CD14-positive monocyte (primary cell): ENCODE results near the gene MUC5AC. TPM values are rescaled to one million over a fixed set of nuclear protein-coding genes. Genes with fewer than 3 reads are reported as not detected.
"Not testable (repeated sequence)": the region's sequence is repeated elsewhere in the genome, so short reads cannot be mapped to it uniquely, and the experiment has no call there.

Source experiments
- DNase-seq, 3 donors: peaks; one replicate each; pipeline ENCODE4 v3.0.0-alpha.2; 2011 to 2022
- H2AFZ ChIP-seq: 2 replicates; pipeline ENCODE4 v1.6.0; 2012; ENCODE audit warnings: mild to moderate bottlenecking, low read depth, low read length, inconsistent platforms; ENCODE audit not compliant: insufficient read depth, poor library complexity, severe bottlenecking
- H3K27ac ChIP-seq, 2 donors: 1 replicate in 1 of 2; 2 replicates in 1 of 2; pipeline ENCODE4 v1.5.1; 2012 to 2013; ENCODE audit warnings: low read length in 2 of 2, control low read depth in 1 of 2, inconsistent platforms in 1 of 2, low read depth in 1 of 2, mild to moderate bottlenecking in 1 of 2
- H3K27me3 ChIP-seq, 2 donors: one replicate each; pipeline versions ENCODE4 v1.6.0 to v1.6.1; 2011 to 2013; ENCODE audit warnings: low read length in 2 of 2; ENCODE audit not compliant: control insufficient read depth in 2 of 2, insufficient read depth in 2 of 2
- H3K36me3 ChIP-seq, 2 donors: replicated peaks in 1 of 2; 1 replicate in 1 of 2; 2 replicates in 1 of 2; pipeline versions ENCODE4 v1.5.1 to v1.6.1; 2012 to 2013; ENCODE audit warnings: low read length in 2 of 2, control low read depth in 1 of 2, inconsistent platforms in 1 of 2, mild to moderate bottlenecking in 1 of 2; ENCODE audit not compliant: insufficient read depth in 2 of 2, control insufficient read depth in 1 of 2
- H3K4me1 ChIP-seq, 2 donors: 1 replicate in 1 of 2; 2 replicates in 1 of 2; pipeline versions ENCODE4 v1.5.1 to v1.6.1; 2012 to 2013; ENCODE audit warnings: low read length in 2 of 2, control low read depth in 1 of 2, inconsistent platforms in 1 of 2, mild to moderate bottlenecking in 1 of 2, moderate library complexity in 1 of 2; ENCODE audit not compliant: insufficient read depth in 2 of 2, control insufficient read depth in 1 of 2
- H3K4me2 ChIP-seq: replicated peaks from 2 replicates; pipeline ENCODE3; 2012; ENCODE audit warnings: low read length, moderate library complexity, mild to moderate bottlenecking; ENCODE audit not compliant: poor library complexity, severe bottlenecking; ENCODE audit errors: extremely low read depth
- H3K4me3 ChIP-seq, 3 experiments: fragments of 200-600 bp in 1 of 3; sonication (generic) in 1 of 3; replicated peaks in 1 of 3; 1 replicate in 2 of 3; 2 replicates in 1 of 3; pipeline ENCODE4 v1.5.1; 2011 to 2013; ENCODE audit warnings: low read length in 3 of 3, mild to moderate bottlenecking in 3 of 3, control low read depth in 2 of 3, low read depth in 2 of 3, inconsistent platforms in 1 of 3, moderate library complexity in 1 of 3
- H3K79me2 ChIP-seq: 2 replicates; pipeline ENCODE4 v1.6.0; 2012; ENCODE audit warnings: mild to moderate bottlenecking, control low read depth, inconsistent platforms, low read length, moderate library complexity; ENCODE audit not compliant: insufficient read depth
- H3K9ac ChIP-seq: 2 replicates; pipeline ENCODE4 v1.6.0; 2017; ENCODE audit warnings: low read length, mild to moderate bottlenecking; ENCODE audit not compliant: insufficient read depth, poor library complexity, severe bottlenecking
- H3K9me3 ChIP-seq, 2 donors: replicated peaks in 1 of 2; 1 replicate in 1 of 2; 2 replicates in 1 of 2; pipeline versions ENCODE4 v1.5.1 to v1.6.1; 2012 to 2013; ENCODE audit warnings: low read length in 2 of 2, control low read depth in 1 of 2; ENCODE audit not compliant: control insufficient read depth in 1 of 2, insufficient read depth in 1 of 2
- H4K20me1 ChIP-seq: 2 replicates; pipeline ENCODE4 v1.6.0; 2012; ENCODE audit warnings: mild to moderate bottlenecking, low read length, control low read depth, moderate library complexity; ENCODE audit not compliant: insufficient read depth
- H3K27ac Mint-ChIP-seq, 7 donors: one replicate each; pipeline ENCODE4 v1.8.0; 2020; ENCODE audit warnings: mild to moderate bottlenecking in 7 of 7, mixed read lengths in 7 of 7, moderate library complexity in 6 of 7, inconsistent platforms in 2 of 7
- H3K27me3 Mint-ChIP-seq, 3 donors: one replicate each; pipeline ENCODE4 v1.8.0; 2021 to 2022; ENCODE audit warnings: low read depth in 3 of 3, mild to moderate bottlenecking in 3 of 3, mixed read lengths in 3 of 3, moderate library complexity in 3 of 3, inconsistent platforms in 1 of 3
- H3K36me3 Mint-ChIP-seq, 2 donors: one replicate each; pipeline ENCODE4 v1.8.0; 2020; ENCODE audit warnings: mixed read lengths in 2 of 2, inconsistent platforms in 1 of 2, mild to moderate bottlenecking in 1 of 2
- H3K4me1 Mint-ChIP-seq: one replicate; pipeline ENCODE4 v1.8.0; 2020; ENCODE audit warnings: mild to moderate bottlenecking, mixed read lengths
- H3K4me3 Mint-ChIP-seq, 2 donors: one replicate each; pipeline ENCODE4 v1.8.0; 2020; ENCODE audit warnings: mild to moderate bottlenecking in 2 of 2, mixed read lengths in 2 of 2, moderate library complexity in 1 of 2
- H3K9me3 Mint-ChIP-seq, 7 donors: one replicate each; pipeline ENCODE4 v1.8.0; 2020 to 2022; ENCODE audit warnings: mixed read lengths in 7 of 7, mild to moderate bottlenecking in 6 of 7, moderate library complexity in 6 of 7, inconsistent platforms in 2 of 7
- WGBS: methylation state at CpG from one replicate; pipeline ENCODE4 v1.1.5; 2013; ENCODE audit warnings: missing lambda C conversion rate; ENCODE audit not compliant: insufficient coverage; 5-methylcytosine and 5-hydroxymethylcytosine counted together
- intact Hi-C, 2 donors: fragments of 100-400 bp; cut with micrococcal nuclease; formaldehyde crosslinking; loops; one replicate each; pipeline versions ENCODE4 v1.15.0 to v1.15.1; 2023
- polyA plus RNA-seq, 3 donors: library from polyadenylated mRNA; depleted of rRNA in 1 of 3; unstranded in 2 of 3; stranded (reverse) in 1 of 3; fragments of 300-500 nt in 2 of 3; fragments of >200 nt in 1 of 3; fragmentation: Illumina TruSeq in 2 of 3; gene quantifications; 1 replicate in 2 of 3; 2 replicates in 1 of 3; pipeline ENCODE4 v1.2.3, GENCODE V29; 2012 to 2021
- TF ChIP-seq, protein P1 (sequence below): fragments of 200-600 bp; IDR thresholded peaks from one replicate; pipeline ENCODE4 v1.8.0; 2022; ENCODE audit warnings: antibody characterized with exemption, mild to moderate bottlenecking

The MUC5AC gene
- polyA plus RNA-seq, 3 donors: not detected

DNA sequence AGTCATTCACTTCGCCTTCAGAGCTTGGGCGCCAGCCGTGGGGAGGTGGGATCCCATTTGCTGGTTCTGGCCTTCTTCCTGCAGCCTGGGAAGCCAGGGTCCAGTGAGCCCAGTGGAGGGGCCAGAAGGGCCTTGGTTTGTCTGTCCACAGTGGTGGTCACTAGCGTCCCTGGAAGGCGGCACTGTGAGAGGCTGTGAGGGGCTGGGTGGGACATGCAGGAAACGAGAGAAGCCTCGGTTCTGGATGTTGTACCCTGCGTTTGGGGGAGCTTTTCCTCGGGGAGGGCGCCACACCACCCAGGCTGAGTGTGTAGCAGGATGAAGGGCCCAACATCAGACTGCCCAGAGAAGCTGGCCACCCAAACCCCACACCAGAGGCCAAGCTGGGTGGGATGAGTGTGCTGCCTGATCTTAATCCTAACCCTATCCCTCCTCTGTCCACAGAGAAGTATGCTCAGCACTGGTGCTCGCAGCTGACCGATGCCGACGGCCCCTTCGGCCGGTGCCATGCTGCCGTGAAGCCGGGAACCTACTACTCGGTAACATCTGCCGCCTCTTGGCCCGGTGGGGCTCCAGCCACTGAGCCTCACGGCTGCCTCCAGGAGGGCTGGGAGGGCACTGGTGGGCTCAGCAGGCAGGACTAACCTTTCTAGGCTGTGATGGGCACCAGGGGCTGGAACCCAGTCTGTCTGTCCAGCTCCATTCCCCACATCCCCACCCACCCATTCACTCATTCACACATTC lies 14.4 kb downstream of the MUC5AC start:
- Mint-ChIP-seq H3K4me1 (no peaks in the 10 kb centered on the region), H3K27ac (no peak overlapping the region), H3K9me3 (peaks cover 9 to 27% (median 19%) of the 10 kb centered on the region in 7 donors), H3K36me3 (no peaks in the 10 kb centered on the region), H3K4me3 (no peak overlapping the region), H3K27me3 (peaks cover 0 to 3% (median 0%) of the 10 kb centered on the region in 3 donors)
- Histone ChIP-seq H3K4me3 (no peak overlapping the region), H3K9me3 (peaks cover 11 to 32% of the 10 kb centered on the region in 2 donors), H3K4me2 (no peak overlapping the region), H2AFZ (no peak overlapping the region), H3K27me3 (no peaks in the 10 kb centered on the region), H4K20me1 (no peaks in the 10 kb centered on the region), H3K9ac (no peak overlapping the region), H3K79me2 (no peaks in the 10 kb centered on the region), H3K36me3 (no peaks in the 10 kb centered on the region), H3K4me1 (no peaks in the 10 kb centered on the region), H3K27ac (no peak overlapping the region)
- no peak for DNase-seq
- intact Hi-C loops: no loop called here
- TF ChIP-seq, protein P1, sequence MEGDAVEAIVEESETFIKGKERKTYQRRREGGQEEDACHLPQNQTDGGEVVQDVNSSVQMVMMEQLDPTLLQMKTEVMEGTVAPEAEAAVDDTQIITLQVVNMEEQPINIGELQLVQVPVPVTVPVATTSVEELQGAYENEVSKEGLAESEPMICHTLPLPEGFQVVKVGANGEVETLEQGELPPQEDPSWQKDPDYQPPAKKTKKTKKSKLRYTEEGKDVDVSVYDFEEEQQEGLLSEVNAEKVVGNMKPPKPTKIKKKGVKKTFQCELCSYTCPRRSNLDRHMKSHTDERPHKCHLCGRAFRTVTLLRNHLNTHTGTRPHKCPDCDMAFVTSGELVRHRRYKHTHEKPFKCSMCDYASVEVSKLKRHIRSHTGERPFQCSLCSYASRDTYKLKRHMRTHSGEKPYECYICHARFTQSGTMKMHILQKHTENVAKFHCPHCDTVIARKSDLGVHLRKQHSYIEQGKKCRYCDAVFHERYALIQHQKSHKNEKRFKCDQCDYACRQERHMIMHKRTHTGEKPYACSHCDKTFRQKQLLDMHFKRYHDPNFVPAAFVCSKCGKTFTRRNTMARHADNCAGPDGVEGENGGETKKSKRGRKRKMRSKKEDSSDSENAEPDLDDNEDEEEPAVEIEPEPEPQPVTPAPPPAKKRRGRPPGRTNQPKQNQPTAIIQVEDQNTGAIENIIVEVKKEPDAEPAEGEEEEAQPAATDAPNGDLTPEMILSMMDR: no peak
- WGBS: 94% methylated on average over 19 of the region's 22 CpGs

DNA sequence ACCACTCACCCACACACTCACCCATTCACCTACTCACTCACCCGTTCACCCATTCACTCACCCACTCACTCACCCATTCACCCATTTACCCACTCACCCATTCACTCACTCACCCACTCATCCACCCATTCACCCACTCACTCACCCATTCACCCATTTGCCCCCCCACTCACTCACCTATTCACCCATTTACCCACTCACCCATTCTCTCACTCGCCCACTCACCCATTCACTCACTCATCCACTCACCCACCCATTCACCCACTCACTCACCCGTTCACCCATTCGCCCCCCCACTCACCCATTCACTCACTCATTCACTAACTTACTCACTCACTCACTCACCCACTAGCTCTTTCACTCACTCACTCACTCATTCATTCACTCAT lies 15.0 kb downstream of the MUC5AC start:
- Histone ChIP-seq H3K9me3 (peaks cover 11 to 32% of the 10 kb centered on the region in 2 donors), H3K27ac (no peak overlapping the region), H4K20me1 (no peaks in the 10 kb centered on the region), H2AFZ (no peak overlapping the region), H3K27me3 (no peaks in the 10 kb centered on the region), H3K4me1 (no peaks in the 10 kb centered on the region), H3K4me2 (no peak overlapping the region), H3K79me2 (no peaks in the 10 kb centered on the region), H3K4me3 (no peak overlapping the region), H3K36me3 (no peaks in the 10 kb centered on the region), H3K9ac (no peak overlapping the region)
- no peak for DNase-seq
- peaks cover 9 to 27% (median 19%) of the 10 kb centered on the region in 7 donors for H3K9me3 Mint-ChIP-seq
- 88% methylated on average over 4 of the region's 4 CpGs for WGBS
- intact Hi-C loops: no loop called here
- peaks cover 0 to under 1% (median 0%) of the 10 kb centered on the region in 3 donors for H3K27me3 Mint-ChIP-seq
- H3K4me3 Mint-ChIP-seq: no peak overlapping the region
- H3K4me1 Mint-ChIP-seq: no peaks in the 10 kb centered on the region
- H3K36me3 Mint-ChIP-seq: no peaks in the 10 kb centered on the region
- TF ChIP-seq, protein P1: no peak
- no peak overlapping the region for H3K27ac Mint-ChIP-seq

- H3K79me2 ChIP-seq, H2AFZ ChIP-seq, H3K4me3 ChIP-seq, H3K27me3 Mint-ChIP-seq, H3K36me3 ChIP-seq, DNase-seq, intact Hi-C loops, H3K4me3 Mint-ChIP-seq, H3K9ac ChIP-seq, H3K27ac ChIP-seq, H3K27ac Mint-ChIP-seq, H4K20me1 ChIP-seq, H3K4me2 ChIP-seq, H3K4me1 ChIP-seq, H3K4me1 Mint-ChIP-seq, H3K36me3 Mint-ChIP-seq, H3K27me3 ChIP-seq: not testable (repeated sequence)
- peaks cover 9 to 27% (median 19%) of the 10 kb centered on the region in 7 donors for H3K9me3 Mint-ChIP-seq
- WGBS: 91% methylated on average over 3 of the region's 3 CpGs
- peaks cover 11 to 32% of the 10 kb centered on the region in 2 donors for H3K9me3 ChIP-seq
Measured at GRCh38 chr11:1173396-1173795, 15.6 kb downstream of the MUC5AC start.
